HG02885 (cell line): ENCODE data around the gene XYLT1.

Source experiments
- ATAC-seq: cut with Tn5 transposase; IDR thresholded peaks from one replicate; pipeline ENCODE4 v1.9.1; 2021; ENCODE audit warnings: mild to moderate bottlenecking; ENCODE audit not compliant: unreplicated experiment, poor library complexity

Gene XYLT1

DNA sequence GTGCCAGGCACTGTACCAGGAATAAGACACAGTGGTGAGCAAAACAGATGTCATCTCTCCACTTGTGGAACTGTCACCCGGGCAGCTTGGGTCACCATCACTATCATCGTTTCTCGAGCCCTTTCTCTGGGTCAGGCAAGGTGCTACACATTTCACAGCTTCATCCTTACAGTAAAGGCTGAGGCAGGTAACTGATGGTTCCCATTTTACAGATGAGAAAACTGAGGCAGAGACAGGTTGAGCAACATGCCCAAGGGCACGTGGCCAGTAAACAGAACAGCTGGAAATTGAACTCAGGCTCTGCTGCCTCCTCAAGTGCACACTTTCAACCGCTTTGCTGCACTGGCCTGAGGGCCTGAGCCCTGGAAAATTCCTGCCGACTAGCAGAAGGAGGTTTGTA lies 294.6 kb downstream of the XYLT1 start:
- ATAC-seq = no peak

DNA sequence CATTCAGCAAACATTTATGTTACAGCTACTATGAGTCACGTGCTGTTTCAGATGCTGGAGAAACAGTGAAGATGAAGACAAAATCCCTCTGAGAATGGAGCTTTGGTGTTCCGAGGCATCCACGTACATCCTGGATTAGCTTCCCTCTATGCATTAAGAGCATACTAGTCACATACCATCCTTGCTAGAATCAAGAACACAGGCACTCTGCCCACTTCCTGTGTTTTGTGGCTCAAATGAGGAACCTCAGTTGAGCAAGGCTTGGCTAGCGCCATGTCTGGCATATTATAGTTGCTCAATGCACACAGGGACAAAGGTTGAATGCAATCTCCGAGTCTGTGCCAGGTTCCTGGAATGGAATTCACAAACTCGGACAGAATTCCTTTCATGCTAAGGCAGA lies 297.5 kb downstream of the XYLT1 start:
- no peak for ATAC-seq

DNA sequence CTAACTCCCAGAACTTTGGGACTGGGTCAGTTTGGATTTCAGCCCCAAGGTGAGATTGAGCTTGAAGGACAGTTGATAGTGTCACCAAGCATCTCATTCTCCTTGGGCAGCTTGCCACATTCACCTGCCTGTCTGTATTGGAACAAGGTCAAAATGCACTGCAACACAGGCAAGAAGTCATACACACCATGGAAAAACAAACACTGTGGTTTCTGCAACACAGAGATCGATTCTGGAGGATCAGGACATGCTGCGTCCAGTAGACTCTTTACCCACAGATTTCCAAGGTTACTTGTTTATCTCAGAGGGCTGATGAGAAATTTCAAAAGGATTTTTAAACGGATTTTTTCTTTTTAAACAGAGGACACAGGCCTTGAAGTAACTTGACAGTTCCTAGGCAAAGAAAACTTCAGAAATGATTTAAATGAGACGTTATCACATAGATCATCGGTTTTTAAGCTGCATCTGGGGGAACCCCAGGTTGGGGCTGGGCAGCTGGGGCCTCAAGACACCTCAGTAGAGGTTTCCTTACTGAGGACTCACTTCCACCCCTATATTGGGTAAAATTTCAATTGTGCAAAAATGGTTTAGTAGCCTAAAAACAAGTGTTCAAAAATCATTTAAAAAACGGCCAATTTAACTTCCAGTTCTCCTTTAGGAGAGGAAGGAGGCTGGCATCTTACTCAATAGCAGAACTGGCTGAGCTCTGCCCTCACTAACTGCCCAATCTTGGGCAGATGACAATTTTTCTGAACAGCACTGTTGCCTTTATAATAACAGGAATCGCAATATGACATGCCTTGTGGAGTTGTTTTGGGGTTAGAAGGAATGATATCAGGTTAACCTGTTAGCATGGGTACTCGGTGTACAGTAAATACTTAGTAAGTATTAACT lies 299.3 kb downstream of the XYLT1 start:
- no peak for ATAC-seq

DNA sequence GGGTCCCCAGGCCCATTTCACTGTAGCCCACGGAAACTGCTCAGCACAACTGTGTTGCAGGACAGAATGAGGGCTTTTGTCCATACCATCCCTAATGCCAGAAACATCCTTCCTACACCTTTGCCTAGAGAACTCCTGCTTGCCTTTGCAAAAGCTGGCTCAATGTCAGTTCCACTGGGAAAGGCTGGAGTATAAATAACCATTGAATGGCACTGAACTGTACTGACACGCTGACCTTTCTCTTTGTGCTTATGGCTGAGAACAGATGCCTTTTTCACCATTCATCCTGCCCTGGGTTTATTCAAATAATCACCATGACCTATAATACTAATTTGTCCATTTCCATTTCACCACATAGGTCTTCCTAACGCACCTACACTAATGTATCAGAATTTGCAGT lies 300.3 kb downstream of the XYLT1 start:
- no peak for ATAC-seq

DNA sequence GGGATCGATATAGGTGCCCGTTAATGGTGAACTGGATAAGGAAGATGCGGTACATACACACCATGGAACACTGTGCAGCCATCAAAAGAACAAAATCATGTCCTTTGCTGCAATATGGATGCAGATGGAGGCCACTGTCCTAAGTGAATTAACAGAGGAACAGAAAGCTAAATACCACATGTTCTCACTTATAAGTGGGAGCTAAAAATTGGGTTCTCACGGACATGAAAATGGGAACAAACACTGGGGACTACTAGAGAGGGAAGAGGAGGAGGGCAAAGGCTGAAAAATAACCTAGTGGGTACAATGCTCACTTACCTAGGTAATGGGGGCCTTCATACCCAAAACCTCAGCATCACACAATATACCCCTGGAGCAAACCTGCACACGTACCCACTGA lies 302.6 kb downstream of the XYLT1 start:
- ATAC-seq = no peak

DNA sequence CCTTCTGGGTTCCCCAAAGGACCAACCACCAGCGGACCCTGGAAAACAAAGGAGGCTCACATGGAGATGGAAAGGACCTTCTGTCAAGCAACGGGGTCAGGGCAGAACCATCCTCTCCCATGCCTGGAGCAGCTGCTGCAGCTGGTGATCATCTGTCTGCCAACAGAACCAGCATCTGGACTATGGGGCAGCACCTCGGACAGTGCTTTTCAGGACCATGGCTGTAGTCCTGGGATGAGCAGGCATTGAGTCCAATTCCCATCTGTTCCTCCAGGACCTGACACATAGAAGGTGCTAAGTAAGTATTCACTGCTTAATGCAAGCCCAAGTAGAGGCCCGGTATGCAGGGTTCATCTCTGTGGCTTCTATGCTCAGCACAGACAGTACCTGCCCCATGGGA lies 304.7 kb downstream of the XYLT1 start:
- ATAC-seq = no peak

DNA sequence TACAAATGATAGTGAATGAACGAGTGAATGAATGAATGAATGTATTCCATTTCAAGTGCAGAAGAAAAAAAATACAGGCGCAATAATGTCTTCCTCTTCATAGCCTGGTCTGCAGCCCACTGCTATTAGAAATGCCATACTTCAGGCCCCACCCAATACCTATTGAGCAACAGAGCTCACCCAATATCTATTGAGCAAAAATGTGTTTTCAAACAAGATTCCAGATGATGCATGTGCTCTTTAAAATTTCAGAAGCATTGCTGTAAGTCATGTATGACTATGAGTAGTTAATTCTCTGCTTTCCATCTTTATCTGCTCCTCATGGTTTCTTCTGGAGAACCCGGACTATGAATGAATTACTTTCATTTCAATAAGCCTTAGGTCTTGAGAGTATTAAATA lies 308.2 kb downstream of the XYLT1 start:
- no peak for ATAC-seq

DNA sequence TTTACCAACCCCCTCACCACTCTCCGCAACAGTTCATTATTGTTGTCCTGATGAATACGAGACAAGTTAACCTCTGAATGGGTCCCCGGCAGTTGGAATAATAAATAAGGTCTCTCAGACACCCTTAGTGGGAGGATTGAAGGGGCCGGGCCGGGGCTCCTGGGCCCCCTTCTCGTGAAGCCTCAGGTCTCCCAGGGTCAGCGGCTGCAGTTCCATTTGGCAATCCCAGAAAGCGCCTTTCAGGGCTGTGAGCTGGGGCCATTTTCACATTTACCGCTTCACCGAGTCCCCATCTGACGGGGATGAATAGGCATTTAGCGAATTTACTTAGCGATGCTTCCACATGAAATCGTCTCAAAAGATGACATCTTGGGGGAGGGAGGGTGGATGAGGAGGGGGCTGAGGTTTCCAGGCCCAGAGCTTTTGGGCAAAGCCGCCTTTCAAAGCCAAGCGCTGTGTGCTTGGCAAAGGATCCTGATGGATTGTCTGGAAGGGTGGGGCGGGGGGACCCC lies 309.8 kb downstream of the XYLT1 start:
- ATAC-seq = no peak

DNA sequence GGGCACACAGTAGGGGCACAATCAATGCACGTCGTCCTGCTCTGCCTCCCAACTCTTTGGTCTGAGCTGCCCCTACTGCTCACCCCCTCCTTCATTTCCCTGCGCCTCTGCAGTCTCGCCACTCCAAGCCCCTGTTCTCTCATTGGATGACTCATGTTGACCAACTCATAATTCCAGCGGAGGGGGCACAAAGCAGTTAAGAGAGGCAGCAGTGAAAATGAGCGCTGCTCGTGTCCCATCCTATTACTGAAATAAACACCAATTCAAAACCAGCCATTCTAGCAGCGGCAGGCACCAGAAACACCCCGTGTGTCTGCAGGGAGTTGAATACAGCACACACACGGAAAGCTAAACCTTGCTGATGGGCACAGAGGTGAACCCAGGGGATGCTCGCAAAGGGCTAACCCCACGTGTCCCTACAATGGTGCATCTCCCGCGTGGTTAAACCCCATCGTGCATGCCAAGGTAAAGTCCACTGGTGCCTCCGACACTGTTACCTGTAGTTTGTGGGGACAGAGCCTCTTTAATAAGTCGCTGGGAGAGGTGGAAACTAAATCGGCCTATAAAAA lies 310.4 kb downstream of the XYLT1 start:
- ATAC-seq = no peak

DNA sequence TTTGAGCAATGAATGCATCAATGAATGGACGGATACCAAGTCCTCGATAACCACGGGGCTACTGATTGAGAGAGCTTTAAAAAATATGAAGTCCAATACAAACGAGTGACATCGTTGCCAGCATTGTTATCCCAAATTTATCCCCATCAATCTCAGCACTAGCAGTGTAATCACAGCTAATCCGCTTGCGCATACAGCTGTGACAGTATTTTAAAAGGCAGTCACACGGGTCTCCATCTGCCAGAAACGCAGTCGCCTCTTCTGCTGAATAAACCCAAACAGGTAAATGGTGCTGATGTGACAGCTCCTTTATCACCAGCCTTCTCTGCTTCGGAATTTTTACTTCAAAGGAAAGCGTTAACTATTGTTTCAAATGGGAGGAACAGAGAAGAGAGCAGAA lies 311.1 kb downstream of the XYLT1 start:
- ATAC-seq = no peak

DNA sequence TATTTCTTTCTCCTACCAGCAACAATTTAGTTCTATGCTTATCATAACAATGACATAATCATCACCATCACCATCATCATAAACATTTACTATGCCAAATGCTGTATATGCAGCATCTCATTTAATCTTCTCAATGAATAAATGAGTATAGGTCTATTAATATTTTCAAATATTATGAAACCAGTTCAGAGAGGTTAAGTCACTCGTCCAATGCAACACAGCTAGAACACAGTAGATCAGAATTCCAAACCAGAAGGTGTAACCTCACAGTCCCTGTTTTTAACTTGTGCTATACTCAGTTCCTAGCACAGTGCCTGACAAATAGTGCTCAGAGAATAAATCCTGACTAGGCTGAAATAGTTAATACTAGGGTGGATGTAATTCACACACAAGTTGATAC lies 314.8 kb downstream of the XYLT1 start:
- ATAC-seq = no peak

DNA sequence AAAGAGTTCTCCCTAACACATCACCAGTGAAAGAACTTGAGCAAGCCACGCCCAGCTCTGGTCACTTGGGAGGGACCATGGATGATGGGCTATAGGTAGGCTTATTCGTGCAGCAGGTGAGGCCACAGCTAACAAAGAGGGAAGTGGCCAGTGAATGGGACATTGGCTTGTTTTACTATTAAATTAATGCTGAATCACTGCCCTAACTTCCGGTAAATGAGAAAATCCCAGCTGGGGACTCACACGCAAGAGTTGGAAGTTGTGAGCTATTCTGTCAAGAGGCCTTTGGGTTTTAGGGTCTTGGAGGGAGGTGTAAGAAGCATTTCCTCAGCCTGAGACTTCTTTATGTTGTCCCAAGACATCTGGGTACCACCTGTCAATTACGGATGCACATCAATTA lies 315.3 kb downstream of the XYLT1 start:
- no peak for ATAC-seq

DNA sequence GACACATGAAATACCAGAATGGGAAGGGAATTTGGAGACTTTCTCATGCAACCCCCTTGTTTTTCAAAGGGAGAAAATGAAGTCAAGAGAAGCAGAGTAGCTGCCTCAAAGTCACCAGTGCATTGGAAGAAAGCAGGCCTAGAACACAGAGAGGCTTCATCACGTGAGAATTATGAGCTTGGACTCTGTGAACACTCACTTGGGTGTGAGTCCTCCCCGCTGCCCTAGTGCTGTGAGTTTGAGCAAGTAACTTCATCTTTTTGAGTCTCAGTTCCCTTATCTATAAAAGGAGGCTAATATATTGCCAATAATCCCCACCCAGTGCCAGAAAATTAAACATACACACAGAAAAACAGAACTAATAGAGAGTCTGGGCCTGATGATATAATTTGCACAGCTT lies 315.8 kb downstream of the XYLT1 start:
- ATAC-seq = no peak

DNA sequence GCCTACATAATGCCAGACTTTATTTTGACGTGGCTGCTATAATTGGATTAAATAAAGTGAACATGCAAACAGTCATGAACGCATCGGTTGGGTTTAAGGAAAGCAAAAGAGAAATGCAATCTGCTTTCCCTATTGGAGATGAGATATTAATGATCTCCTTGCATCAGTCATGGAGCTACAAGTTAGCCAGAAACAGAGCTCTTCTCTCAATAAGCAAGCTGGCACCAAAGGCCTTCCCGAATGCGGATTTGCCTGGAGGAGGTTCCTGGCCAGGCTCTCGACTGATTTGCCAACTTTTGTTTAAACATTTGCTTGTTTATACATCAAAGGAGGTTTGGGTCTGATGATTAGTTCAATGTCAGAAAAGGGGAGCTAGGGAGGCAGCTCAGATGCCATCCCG lies 318.4 kb downstream of the XYLT1 start:
- ATAC-seq = no peak

DNA sequence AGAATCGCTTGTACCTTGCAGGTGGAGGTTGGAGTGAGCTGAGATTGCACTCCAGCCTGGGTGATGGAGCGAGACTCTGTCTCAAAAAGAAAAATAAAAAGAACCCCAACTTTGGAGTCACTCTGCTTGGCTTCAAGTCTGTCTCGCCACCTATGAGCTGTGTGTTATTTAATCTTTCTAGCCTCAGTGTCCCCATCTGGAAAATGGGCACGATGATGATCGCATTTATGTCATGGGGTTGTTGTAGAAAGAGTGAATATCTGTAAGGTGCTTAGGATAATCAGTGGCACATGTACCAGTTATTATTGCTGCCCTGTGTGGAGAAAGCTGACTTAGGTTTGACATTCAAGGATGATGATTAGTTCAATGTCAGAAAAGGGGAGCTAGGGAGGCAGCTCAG lies 319.4 kb downstream of the XYLT1 start:
- ATAC-seq = no peak

DNA sequence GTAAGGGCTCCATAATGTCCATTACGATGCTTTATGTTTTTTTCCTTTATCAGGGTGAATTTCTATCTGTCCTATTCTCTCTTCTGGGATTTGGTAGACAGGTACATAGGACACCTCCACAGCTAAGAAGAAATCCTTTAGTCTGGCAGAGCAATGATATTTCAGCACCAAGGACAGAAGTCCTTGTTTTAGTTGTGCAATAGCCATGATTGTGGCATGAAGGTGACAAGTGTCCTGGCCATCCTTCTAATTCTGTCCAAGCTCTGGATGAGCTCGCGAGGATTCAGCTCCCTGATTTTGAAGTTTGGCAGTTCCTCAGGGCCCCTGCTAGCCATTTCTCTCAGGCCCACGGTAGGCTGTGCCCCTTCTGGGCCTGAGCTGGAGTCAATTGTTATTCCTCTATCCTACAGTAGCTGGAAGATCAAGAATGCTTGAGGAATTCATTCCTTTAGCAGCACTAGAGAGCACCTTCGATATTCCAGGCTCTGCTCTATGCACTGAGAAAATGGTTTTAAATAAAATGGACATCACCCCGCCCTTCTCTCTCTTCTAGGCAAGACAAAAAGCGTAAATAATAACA lies 320.8 kb downstream of the XYLT1 start:
- no peak for ATAC-seq

DNA sequence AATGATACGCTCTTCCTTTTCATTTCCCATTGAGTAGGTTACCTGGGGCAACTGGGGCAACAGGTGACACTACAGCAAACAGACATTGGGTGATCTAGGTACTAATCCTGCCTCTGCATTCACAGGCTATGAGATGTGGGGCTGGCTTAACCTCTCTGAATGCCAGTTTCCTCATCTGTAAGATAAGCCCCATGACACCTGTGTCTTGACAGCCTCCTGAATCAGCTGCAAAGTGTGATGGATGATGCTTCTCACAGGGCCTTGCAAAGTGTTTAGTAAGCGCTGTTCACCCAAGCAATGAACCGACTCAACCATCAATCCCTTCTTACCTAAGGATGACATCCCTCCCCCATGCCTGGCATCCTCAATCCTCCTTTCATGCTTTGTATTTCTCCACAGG lies 322.8 kb downstream of the XYLT1 start:
- no peak for ATAC-seq

DNA sequence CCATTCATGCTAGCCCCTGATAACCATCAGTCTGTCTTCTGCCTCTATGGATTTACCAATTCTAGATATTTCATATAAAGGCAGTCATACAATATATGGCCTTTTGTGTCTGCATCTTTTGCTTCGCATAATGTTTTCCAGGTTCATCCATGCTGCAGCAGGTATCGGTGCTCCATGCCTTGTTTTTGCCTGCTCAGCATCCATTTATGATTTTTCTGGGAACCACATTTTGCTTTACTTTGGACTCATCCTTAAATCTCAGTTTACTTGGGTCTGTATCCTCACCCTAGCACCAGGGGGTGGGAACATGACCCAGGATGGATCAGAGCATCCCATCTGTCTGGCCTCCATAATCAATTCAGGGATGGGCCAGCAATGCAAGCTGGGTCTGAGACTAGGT lies 325.7 kb downstream of the XYLT1 start:
- ATAC-seq = no peak

DNA sequence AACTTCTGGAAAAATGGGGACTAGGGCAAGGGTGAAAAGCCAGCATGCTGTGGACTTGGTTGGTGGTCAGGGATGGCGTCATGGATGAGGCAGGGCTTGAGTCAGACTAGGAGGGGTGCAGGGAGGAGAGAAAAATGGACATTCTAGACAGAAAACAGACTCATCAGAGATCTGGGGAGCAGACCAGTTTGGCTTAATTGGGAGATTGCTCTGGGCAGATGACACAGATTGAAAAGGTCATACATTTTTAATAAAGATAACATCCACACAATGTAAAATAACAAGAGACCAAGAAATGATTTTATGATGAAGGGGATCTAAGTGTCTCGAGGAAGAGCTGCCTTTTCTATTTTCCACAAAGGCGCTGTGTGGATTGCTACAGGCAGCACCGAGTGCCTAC lies 326.3 kb downstream of the XYLT1 start:
- no peak for ATAC-seq

DNA sequence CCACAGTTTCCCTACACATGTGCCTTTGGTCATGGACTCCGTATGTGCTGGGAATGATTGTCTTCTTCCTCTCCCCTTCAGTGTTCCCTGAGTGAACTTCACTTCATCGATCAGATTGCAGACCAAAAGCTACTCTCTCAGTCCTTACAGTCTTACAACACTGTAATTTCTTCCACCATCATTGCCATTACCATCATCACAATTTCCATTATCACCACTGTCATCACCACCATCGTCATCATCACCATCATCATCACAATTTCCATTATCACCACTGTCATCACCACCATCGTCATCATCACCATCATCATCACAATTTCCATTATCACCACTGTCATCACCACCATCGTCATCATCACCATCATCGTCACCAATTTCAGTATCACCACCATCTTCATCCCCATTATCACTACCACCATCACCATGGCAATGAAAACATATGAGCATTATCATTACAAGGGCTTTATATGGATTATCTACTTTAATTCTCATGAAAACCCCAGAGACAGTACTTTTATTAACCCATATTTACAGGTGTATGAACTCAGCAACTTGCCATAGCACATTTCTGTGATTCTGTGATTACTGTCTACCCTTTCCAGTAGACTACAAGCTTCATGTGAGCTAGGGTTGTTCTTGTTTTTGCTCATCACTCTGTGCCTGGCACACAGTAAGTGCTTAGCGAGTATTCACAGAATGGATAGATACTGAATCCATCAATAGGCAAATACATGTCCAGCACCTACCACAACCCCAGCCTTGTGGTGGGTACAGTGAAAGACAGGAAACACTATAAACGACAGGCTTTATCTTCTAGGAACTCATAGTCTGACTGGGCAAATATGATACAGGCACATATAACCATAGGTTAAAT lies 327.0 kb downstream of the XYLT1 start:
- no peak for ATAC-seq

DNA sequence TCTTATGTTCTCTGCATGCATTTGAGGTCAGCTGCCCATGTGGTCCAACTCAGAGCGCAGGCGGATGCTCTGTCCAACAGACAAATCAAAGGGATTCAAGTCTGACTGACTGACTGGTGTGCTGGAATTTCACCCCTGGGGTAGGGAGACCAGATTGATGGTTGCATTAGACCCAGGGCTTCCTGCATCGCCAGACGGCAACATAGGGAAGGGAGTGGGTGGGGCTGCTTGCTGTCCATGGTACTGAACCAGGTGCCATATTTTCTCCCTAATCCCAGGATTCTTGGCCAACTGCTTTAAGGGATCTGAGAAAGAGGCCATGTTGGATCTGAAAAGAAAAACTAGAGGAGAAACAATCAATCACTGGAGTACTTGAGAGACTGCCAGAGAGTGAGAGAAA lies 332.0 kb downstream of the XYLT1 start:
- no peak for ATAC-seq
